ENCODE results near the gene TMPRSS3.
"Not testable (repeated sequence)": the region's sequence is repeated elsewhere in the genome, so short reads cannot be mapped to it uniquely, and the experiment has no call there.

TMPRSS3 gene

DNA sequence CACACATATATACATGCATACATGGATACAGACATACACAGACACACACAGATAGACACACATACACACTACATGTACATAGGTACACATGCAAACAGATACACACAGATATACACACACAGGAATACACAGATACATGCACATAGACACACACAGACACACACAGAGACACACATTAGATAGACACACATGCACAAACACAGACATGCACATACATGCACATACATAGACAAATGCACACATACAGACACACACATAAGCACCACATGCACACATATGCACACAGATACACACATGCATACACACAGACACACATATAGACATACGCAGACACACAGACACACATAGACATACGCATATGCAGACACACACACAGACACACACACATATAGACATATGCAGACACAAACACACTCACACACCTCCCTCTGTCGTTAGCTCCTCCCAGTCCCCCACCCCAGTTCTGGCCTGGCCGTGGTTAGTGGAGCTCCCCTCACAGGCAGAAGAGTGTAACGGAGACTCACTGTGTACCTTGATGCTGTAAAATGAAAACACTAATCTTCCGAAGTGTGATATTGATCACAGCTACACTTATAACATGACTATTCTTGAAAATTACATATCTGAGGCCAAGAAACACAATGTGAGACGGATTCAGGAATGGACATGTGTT, 15.5 kb upstream of the TMPRSS3 start:
- WGBS, 2 experiments = 59 to 73% methylated on average over 6 to 7 of the region's 7 CpGs
- Histone ChIP-seq H3K27me3 (ENCODE audit: control insufficient read depth, insufficient read depth, low read length, poor library complexity, severe bottlenecking) (no peaks in the 10 kb centered on the region), H3K4me3 (ENCODE audit: insufficient read depth, low read depth, low read length) (no peak overlapping the region), H3K27ac (ENCODE audit: insufficient read depth, low read depth, low read length, poor library complexity, severe bottlenecking) (no peak overlapping the region), H3K36me3 (ENCODE audit: control insufficient read depth, insufficient read depth, low read length) (no peaks in the 10 kb centered on the region), H3K9me3 (ENCODE audit: control insufficient read depth, low read length) (no peaks in the 10 kb centered on the region), H3K4me1 (ENCODE audit: control insufficient read depth, insufficient read depth, low read length) (peaks cover 8% of the 10 kb centered on the region)

DNA sequence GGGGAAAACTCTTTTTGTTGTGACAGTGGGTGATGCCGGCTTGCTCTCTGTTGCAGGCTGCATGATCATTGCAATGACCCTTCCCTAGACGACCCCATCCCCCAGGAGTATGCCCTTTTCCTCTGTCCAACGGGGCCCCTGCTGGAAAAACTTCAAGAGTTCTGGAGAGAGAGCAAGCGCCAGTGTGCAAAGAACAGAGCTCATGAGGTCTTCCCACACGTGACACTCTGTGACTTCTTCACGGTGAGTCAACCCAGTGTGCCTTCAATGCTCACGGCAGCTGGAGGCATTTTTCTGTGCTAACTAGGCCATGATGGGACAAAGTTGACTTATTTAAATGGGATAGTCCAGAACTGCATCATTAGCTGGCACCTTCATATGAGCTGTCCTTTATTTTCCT, 13.5 kb upstream of the TMPRSS3 start:
- Histone ChIP-seq H3K36me3 (ENCODE audit: control insufficient read depth, insufficient read depth, low read length) (no peaks in the 10 kb centered on the region), H3K9me3 (ENCODE audit: control insufficient read depth, low read length) (no peaks in the 10 kb centered on the region), H3K27ac (ENCODE audit: insufficient read depth, low read depth, low read length, poor library complexity, severe bottlenecking) (no peak overlapping the region), H3K4me3 (ENCODE audit: insufficient read depth, low read depth, low read length) (no peak overlapping the region), H3K27me3 (ENCODE audit: control insufficient read depth, insufficient read depth, low read length, poor library complexity, severe bottlenecking) (no peaks in the 10 kb centered on the region), H3K4me1 (ENCODE audit: control insufficient read depth, insufficient read depth, low read length) (peaks cover 5% of the 10 kb centered on the region)
- WGBS, 2 experiments = 89 to 90% methylated on average over 7 of the region's 7 CpGs

GRCh38 chr21:42408718-42409117, 12.9 kb upstream of the TMPRSS3 start:
- 94 to 96% methylated on average over 4 to 5 of the region's 5 CpGs for WGBS, 2 experiments
- not testable (repeated sequence) for H3K9me3 ChIP-seq (ENCODE audit: control insufficient read depth, low read length); H3K4me1 ChIP-seq (ENCODE audit: control insufficient read depth, insufficient read depth, low read length); H3K4me3 ChIP-seq (ENCODE audit: insufficient read depth, low read depth, low read length); H3K27me3 ChIP-seq (ENCODE audit: control insufficient read depth, insufficient read depth, low read length, poor library complexity, severe bottlenecking); H3K36me3 ChIP-seq (ENCODE audit: control insufficient read depth, insufficient read depth, low read length); H3K27ac ChIP-seq (ENCODE audit: insufficient read depth, low read depth, low read length, poor library complexity, severe bottlenecking)

DNA sequence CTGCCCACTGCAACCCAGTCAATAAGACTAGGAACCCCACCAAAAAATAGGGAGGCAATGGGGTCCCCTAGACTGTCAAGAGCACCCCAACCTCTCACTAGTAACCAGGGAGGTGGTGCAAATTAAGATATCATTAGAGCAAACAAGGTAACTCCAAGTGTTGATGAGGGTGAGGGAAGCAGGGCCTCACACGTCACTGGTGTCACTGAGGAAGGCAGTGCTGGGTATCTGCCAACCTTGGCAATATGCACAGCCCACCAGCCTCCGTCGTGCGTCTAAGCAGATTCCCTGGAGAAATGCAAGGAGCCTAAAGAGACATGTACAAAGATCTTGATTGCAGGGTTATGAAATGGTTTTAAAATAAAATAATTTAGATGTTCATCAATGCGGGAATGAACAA, 11.6 kb upstream of the TMPRSS3 start:
- Histone ChIP-seq H3K9me3 (ENCODE audit: control insufficient read depth, low read length) (no peaks in the 10 kb centered on the region), H3K27me3 (ENCODE audit: control insufficient read depth, insufficient read depth, low read length, poor library complexity, severe bottlenecking) (no peaks in the 10 kb centered on the region), H3K27ac (ENCODE audit: insufficient read depth, low read depth, low read length, poor library complexity, severe bottlenecking) (no peak overlapping the region), H3K4me3 (ENCODE audit: insufficient read depth, low read depth, low read length) (no peak overlapping the region), H3K4me1 (ENCODE audit: control insufficient read depth, insufficient read depth, low read length) (peaks cover 5% of the 10 kb centered on the region), H3K36me3 (ENCODE audit: control insufficient read depth, insufficient read depth, low read length) (no peaks in the 10 kb centered on the region)
- 95 to 96% methylated on average over 4 to 5 of the region's 5 CpGs for whole genome bisulfite sequencing, 2 experiments

- H3K36me3 ChIP-seq (ENCODE audit: control insufficient read depth, insufficient read depth, low read length) = no peaks in the 10 kb centered on the region
- no peaks in the 10 kb centered on the region for H3K9me3 ChIP-seq (ENCODE audit: control insufficient read depth, low read length)
- peaks cover 5% of the 10 kb centered on the region for H3K4me1 ChIP-seq (ENCODE audit: control insufficient read depth, insufficient read depth, low read length)
- no peaks in the 10 kb centered on the region for H3K27me3 ChIP-seq (ENCODE audit: control insufficient read depth, insufficient read depth, low read length, poor library complexity, severe bottlenecking)
- no peak overlapping the region for H3K27ac ChIP-seq (ENCODE audit: insufficient read depth, low read depth, low read length, poor library complexity, severe bottlenecking)
- no peak overlapping the region for H3K4me3 ChIP-seq (ENCODE audit: insufficient read depth, low read depth, low read length)
- WGBS, 2 experiments = 92 to 95% methylated on average over 7 of the region's 7 CpGs
Observed at GRCh38 chr21:42406866-42407265, 11.0 kb upstream of the TMPRSS3 start.

DNA sequence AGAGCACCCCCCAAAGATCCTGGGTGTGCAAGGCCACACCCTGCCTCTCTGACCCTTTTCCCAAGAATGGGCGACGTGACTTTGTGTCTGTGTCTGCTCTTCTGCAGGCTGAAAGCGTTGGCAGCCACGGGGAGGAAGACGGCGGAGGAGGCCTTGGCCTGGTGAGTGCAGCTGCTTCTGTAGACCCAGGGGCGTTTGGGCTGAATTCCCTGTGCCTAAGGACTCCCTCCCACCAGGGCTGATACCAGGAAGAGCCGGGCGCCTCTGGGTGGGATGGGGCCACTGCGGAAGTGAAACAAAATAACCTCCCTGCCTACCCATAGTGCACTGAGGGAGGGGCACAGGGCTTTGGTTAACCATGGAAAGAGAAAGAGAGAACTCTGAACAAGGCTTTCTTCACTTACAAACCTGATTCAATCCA, 10.4 kb upstream of the TMPRSS3 start:
- no peaks in the 10 kb centered on the region for H3K27me3 ChIP-seq (ENCODE audit: control insufficient read depth, insufficient read depth, low read length, poor library complexity, severe bottlenecking)
- H3K9me3 ChIP-seq (ENCODE audit: control insufficient read depth, low read length) = no peaks in the 10 kb centered on the region
- H3K36me3 ChIP-seq (ENCODE audit: control insufficient read depth, insufficient read depth, low read length) = no peaks in the 10 kb centered on the region
- no peak overlapping the region for H3K4me3 ChIP-seq (ENCODE audit: insufficient read depth, low read depth, low read length)
- peaks cover 5% of the 10 kb centered on the region for H3K4me1 ChIP-seq (ENCODE audit: control insufficient read depth, insufficient read depth, low read length)
- no peak overlapping the region for H3K27ac ChIP-seq (ENCODE audit: insufficient read depth, low read depth, low read length, poor library complexity, severe bottlenecking)
- 87 to 88% methylated on average over 10 of the region's 10 CpGs for WGBS, 2 experiments

DNA sequence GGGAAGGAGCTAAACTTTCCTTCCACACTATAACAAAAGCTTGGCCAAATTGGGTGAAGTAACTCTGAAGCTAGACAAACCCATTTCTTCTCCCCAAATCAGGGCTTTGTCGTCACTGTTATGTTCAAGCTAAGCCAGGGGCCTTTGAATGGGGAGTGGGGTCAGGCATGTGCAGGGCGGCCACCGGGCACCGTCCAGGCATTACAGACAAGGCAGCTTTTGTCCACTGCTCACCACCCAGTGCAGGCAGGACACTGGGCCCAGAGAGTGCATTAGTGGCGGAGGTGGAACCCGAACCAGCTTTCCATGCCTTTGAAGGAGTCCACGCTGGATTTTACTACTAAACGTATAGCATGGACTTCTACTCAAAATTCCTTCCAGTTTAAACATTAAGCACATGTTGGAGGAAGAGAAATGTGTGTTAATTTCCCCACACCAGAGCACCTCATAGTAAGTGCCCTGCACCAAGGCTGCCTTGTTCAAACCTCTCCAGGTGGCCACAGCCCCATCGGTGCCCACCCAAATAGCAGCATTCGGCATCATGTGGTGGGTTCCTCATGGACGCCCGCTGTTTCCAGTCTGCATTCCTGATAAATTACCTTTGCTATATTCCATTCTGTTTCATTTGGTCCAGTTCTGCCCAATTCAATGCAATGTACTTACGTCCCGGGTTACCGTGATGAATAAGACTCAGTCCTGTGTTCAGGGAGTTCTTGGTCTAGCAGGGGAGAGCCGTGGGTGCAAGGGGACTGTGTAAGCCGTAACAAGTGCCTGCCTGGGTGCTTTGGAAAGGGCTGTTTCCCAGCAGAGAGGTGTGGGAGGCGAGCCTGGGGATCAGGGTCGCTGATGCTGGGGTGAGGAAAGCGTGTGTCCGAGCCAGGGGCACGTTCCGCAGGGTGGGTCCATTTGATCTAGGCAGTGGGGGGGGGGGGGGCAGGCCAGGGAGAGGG, 9.5 kb upstream of the TMPRSS3 start:
- Histone ChIP-seq H3K4me3 (ENCODE audit: insufficient read depth, low read depth, low read length) (no peak overlapping the region), H3K36me3 (ENCODE audit: control insufficient read depth, insufficient read depth, low read length) (no peaks in the 10 kb centered on the region), H3K27ac (ENCODE audit: insufficient read depth, low read depth, low read length, poor library complexity, severe bottlenecking) (no peak overlapping the region), H3K4me1 (ENCODE audit: control insufficient read depth, insufficient read depth, low read length) (peaks cover 5% of the 10 kb centered on the region), H3K9me3 (ENCODE audit: control insufficient read depth, low read length) (no peaks in the 10 kb centered on the region), H3K27me3 (ENCODE audit: control insufficient read depth, insufficient read depth, low read length, poor library complexity, severe bottlenecking) (no peaks in the 10 kb centered on the region)
- WGBS, 2 experiments = 91% methylated on average over 22 of the region's 23 CpGs

DNA sequence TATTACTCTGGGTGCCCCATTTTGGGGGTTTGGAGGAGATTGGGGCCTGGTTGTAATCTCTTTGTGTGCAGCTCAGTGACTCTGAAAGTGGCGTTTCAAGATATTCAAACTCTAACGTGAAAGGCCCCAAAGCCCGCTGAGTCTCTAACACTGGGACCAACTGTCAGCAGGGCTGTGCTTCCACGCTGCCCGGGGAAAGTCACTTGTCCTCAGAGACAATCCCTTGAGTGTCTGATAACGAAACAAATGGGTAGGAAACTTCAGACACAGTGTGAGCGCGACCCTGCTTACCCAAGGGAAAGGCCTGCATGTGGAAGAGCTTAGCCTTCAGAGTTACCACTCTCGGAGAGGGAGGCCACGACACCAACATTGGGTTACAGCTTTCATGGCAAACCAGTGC, 8.7 kb upstream of the TMPRSS3 start:
- H3K9me3 ChIP-seq (ENCODE audit: control insufficient read depth, low read length) = no peaks in the 10 kb centered on the region
- 87 to 88% methylated on average over 10 of the region's 10 CpGs for WGBS, 2 experiments
- no peak overlapping the region for H3K4me3 ChIP-seq (ENCODE audit: insufficient read depth, low read depth, low read length)
- no peak overlapping the region for H3K27ac ChIP-seq (ENCODE audit: insufficient read depth, low read depth, low read length, poor library complexity, severe bottlenecking)
- no peaks in the 10 kb centered on the region for H3K27me3 ChIP-seq (ENCODE audit: control insufficient read depth, insufficient read depth, low read length, poor library complexity, severe bottlenecking)
- no peaks in the 10 kb centered on the region for H3K36me3 ChIP-seq (ENCODE audit: control insufficient read depth, insufficient read depth, low read length)
- no peaks in the 10 kb centered on the region for H3K4me1 ChIP-seq (ENCODE audit: control insufficient read depth, insufficient read depth, low read length)

GRCh38 chr21:42403611-42404231, 7.9 kb upstream of the TMPRSS3 start, which contains the start of gene UBASH3A:
Gene UBASH3A (plus strand): TSS chr21:42403902. CDS start chr21:42403946, 44 bp downstream.
- H3K36me3 ChIP-seq (ENCODE audit: control insufficient read depth, insufficient read depth, low read length) = no peaks in the 10 kb centered on the region
- no peak within 1 kb of the TSS for H3K27ac ChIP-seq (ENCODE audit: insufficient read depth, low read depth, low read length, poor library complexity, severe bottlenecking)
- H3K4me1 ChIP-seq (ENCODE audit: control insufficient read depth, insufficient read depth, low read length) = no peaks in the 10 kb centered on the region
- 92% methylated on average over 21 of the region's 21 CpGs for WGBS, 2 experiments
- no peaks in the 10 kb centered on the region for H3K27me3 ChIP-seq (ENCODE audit: control insufficient read depth, insufficient read depth, low read length, poor library complexity, severe bottlenecking)
- no peaks in the 10 kb centered on the region for H3K9me3 ChIP-seq (ENCODE audit: control insufficient read depth, low read length)
- no peak within 1 kb of the TSS for H3K4me3 ChIP-seq (ENCODE audit: insufficient read depth, low read depth, low read length)

DNA sequence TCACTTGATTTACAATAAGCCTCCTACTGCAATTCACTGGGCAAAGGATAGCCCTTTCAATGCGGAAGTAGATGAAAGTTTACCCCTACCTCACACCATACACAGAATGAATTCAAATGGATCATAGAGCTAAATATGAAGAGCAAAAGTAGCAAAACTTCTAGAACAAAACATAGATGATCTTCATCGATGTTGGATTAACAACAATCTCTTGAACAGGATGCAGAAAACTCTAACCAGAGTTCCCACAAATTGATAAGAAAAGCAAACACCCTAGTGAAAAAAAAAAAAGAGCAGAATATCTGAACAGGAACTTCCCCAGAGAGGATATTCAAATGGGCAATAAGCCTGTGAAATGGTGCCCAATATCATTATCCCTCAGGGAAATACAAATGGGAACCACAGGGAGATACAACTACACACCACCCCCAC, 6.0 kb upstream of the TMPRSS3 start:
- Histone ChIP-seq H3K27ac (ENCODE audit: insufficient read depth, low read depth, low read length, poor library complexity, severe bottlenecking) (no peak overlapping the region), H3K4me3 (ENCODE audit: insufficient read depth, low read depth, low read length) (no peak overlapping the region), H3K27me3 (ENCODE audit: control insufficient read depth, insufficient read depth, low read length, poor library complexity, severe bottlenecking) (no peaks in the 10 kb centered on the region), H3K4me1 (ENCODE audit: control insufficient read depth, insufficient read depth, low read length) (no peaks in the 10 kb centered on the region), H3K36me3 (ENCODE audit: control insufficient read depth, insufficient read depth, low read length) (no peaks in the 10 kb centered on the region), H3K9me3 (ENCODE audit: control insufficient read depth, low read length) (no peaks in the 10 kb centered on the region)
- 85 to 96% methylated on average over 2 of the region's 2 CpGs for WGBS, 2 experiments
